K562 (cell line): ENCODE results near the gene VPS37B. TPM values are rescaled to one million over a fixed set of nuclear protein-coding genes. Genes with fewer than 3 reads are reported as not detected.

Experiments
- ATAC-seq: fragments of 200-7000 bp; cut with Tn5 transposase; 3 replicates; pipeline ENCODE4 v1.9.1; 2020; ENCODE audit warnings: moderate library complexity
- BruUV-seq: library from RNA; stranded (reverse); fragments of 400-500 nt; replicated peaks from 2 replicates; lab custom pipeline; 2021; lab: Mats Ljungman, UMichigan
- CTCF ChIA-PET: fragments of 300-600 bp; formaldehyde crosslinking; extraction: SDS; loops from one replicate; lab custom pipeline; 2021; ENCODE audit warnings: low intra/inter-chr PET ratio; lab: Yijun Ruan, JAX
- POLR2A ChIA-PET: fragments of 300-600, 350-650 bp; sonication (Branson Sonifier 250); formaldehyde crosslinking; extraction: SDS; loops from one replicate; lab custom pipeline; 2021; ENCODE audit warnings: antibody characterized with exemption, inconsistent platforms; lab: Yijun Ruan, JAX
- DNase-seq, 4 experiments: peaks; one replicate each; pipeline versions ENCODE4 v3.0.0 to v3.0.0-alpha.2; 2011 to 2018; ENCODE audit warnings: low spot score in 3 of 4, mixed read lengths in 3 of 4; ENCODE audit errors: extremely low read depth in 1 of 4
- FAIRE-seq: peaks from 2 replicates; lab custom pipeline; 2011; peaks lifted over from hg19 to GRCh38; lab: Jason Lieb, UNC
- H2AFZ ChIP-seq: 2 replicates; pipeline ENCODE4 v1.6.0; 2011; ENCODE audit warnings: low read depth, low read length, control low read depth, inconsistent platforms
- H3K27ac ChIP-seq: fragments of 200-600 bp; 3 replicates; pipeline ENCODE4 v1.8.0; 2011; ENCODE audit warnings: low read depth, mild to moderate bottlenecking, control low read depth, inconsistent platforms, low read length, moderate library complexity, mixed read lengths; ENCODE audit errors: extremely low read depth
- H3K27me3 ChIP-seq, 2 experiments: fragments of 300-600 bp in 1 of 2; 2 replicates in 1 of 2; 3 replicates in 1 of 2; pipeline versions ENCODE4 v1.6.0 to v1.8.0; 2011; ENCODE audit warnings: inconsistent platforms in 2 of 2, low read length in 2 of 2, mild to moderate bottlenecking in 1 of 2, mixed read lengths in 1 of 2, moderate library complexity in 1 of 2; ENCODE audit not compliant: control insufficient read depth in 2 of 2, insufficient read depth in 2 of 2
- H3K36me3 ChIP-seq: fragments of 300-600 bp; 3 replicates; pipeline ENCODE4 v1.8.0; 2011; ENCODE audit warnings: mild to moderate bottlenecking, low read length, inconsistent platforms; ENCODE audit not compliant: control insufficient read depth, insufficient read depth
- H3K4me1 ChIP-seq, 2 experiments: fragments of 200-600 bp in 1 of 2; replicated peaks in 1 of 2; 2 replicates in 1 of 2; 3 replicates in 1 of 2; pipeline versions ENCODE4 v1.5.1 to v1.8.0; 2011; ENCODE audit warnings: inconsistent platforms in 2 of 2, low read length in 2 of 2, mild to moderate bottlenecking in 1 of 2, mixed read lengths in 1 of 2, moderate library complexity in 1 of 2; ENCODE audit not compliant: control insufficient read depth in 2 of 2, insufficient read depth in 2 of 2
- H3K4me2 ChIP-seq: 2 replicates; pipeline ENCODE4 v1.6.1; 2011; ENCODE audit warnings: low read length, control low read depth, inconsistent platforms, mixed read lengths; ENCODE audit not compliant: insufficient read depth
- H3K4me3 ChIP-seq: fragments of 200-600 bp; sonication (generic), shearing (Covaris generic); 2 replicates; pipeline ENCODE4 v1.5.1; 2016; ENCODE audit warnings: control low read depth, inconsistent platforms
- H3K79me2 ChIP-seq: fragments of 200-600 bp; 3 replicates; pipeline ENCODE4 v1.8.0; 2011; ENCODE audit warnings: low read length, inconsistent platforms; ENCODE audit not compliant: control insufficient read depth, insufficient read depth
- H3K9ac ChIP-seq, 2 experiments: 2 replicates each; pipeline versions ENCODE4 v1.6.0 to v1.6.1; 2011; ENCODE audit warnings: low read depth in 2 of 2, low read length in 2 of 2, control low read depth in 1 of 2, inconsistent platforms in 1 of 2, mild to moderate bottlenecking in 1 of 2, mixed read lengths in 1 of 2; ENCODE audit not compliant: insufficient read depth in 1 of 2
- H3K9me1 ChIP-seq: one replicate; pipeline ENCODE4 v1.6.0; 2011; ENCODE audit warnings: inconsistent platforms, mild to moderate bottlenecking, low read length, moderate library complexity; ENCODE audit not compliant: control insufficient read depth, insufficient read depth
- H3K9me3 ChIP-seq: replicated peaks from 2 replicates; pipeline ENCODE4 v1.5.1; 2011; ENCODE audit warnings: low read depth, low read length, inconsistent platforms; ENCODE audit not compliant: control insufficient read depth, insufficient read depth
- H4K20me1 ChIP-seq: replicated peaks from 2 replicates; pipeline ENCODE4 v1.6.1; 2011; ENCODE audit warnings: low read length, inconsistent platforms, mixed read lengths; ENCODE audit not compliant: control insufficient read depth, insufficient read depth
- POLR2G ChIP-seq: fragments of 200-400 bp; formaldehyde crosslinking; IDR thresholded peaks from 2 replicates; pipeline ENCODE4 v1.6.1; 2017; ENCODE audit warnings: low read depth, mild to moderate bottlenecking, antibody characterized with exemption, low read length, moderate library complexity
- WGBS: fragments of 100-300 bp; shearing (Covaris generic); methylation state at CpG from one replicate; pipeline ENCODE4 v1.1.6; 2016; ENCODE audit warnings: low coverage, mixed read lengths; ENCODE audit not compliant: insufficient coverage; ENCODE audit errors: missing lambda C conversion rate; 5-methylcytosine and 5-hydroxymethylcytosine counted together
- in situ Hi-C: fragments of 300-500 bp; cut with MboI; formaldehyde crosslinking; loops from 4 replicates; pipeline ENCODE4 v1.15.0; 2018; ENCODE audit warnings: inconsistent platforms, mixed read lengths
- intact Hi-C: fragments of 100-400 bp; cut with micrococcal nuclease; formaldehyde crosslinking; loops from 2 replicates; pipeline ENCODE4 v1.14.2; 2022
- polyA plus RNA-seq, 8 experiments: library from polyadenylated mRNA; depleted of rRNA in 4 of 8; stranded (reverse) in 5 of 8; unstranded in 3 of 8; fragments of >200 nt; fragmentation: Nextera tagmentation in 2 of 8; fragmentation: Illumina TruSeq in 1 of 8; extraction: Ambion mirVana in 2 of 8; extraction: Trizol in 1 of 8; gene quantifications; 2 replicates each; pipeline versions ENCODE4 v1.2.1 to v1.2.3, GENCODE V29; 2011 to 2014; ENCODE audit warnings: inconsistent platforms in 1 of 8, missing spikeins in 1 of 8
- total RNA-seq, 7 experiments: library from RNA; depleted of rRNA in 6 of 7; stranded (reverse); fragments of >200 nt in 6 of 7; fragmentation: Illumina TruSeq in 2 of 7; extraction: Trizol in 2 of 7; gene quantifications; 2 replicates each; pipeline versions ENCODE4 v1.2.1 to v1.2.3, GENCODE V29; 2011 to 2021; ENCODE audit warnings: low replicate concordance in 1 of 7
- TF ChIP-seq, protein P1 (sequence below): IDR thresholded peaks from 2 replicates; pipeline ENCODE4 v1.6.1; 2012; ENCODE audit warnings: low read depth, low read length, improper control_type of control experiment, borderline replicate concordance

VPS37B gene
- total and polyA plus RNA-seq, 9 of the 15 experiments (the other 6 are each of a cell fraction or from before 2014, with no cell fraction given) = 0.28 to 37.4 (median 17.9) TPM

DNA sequence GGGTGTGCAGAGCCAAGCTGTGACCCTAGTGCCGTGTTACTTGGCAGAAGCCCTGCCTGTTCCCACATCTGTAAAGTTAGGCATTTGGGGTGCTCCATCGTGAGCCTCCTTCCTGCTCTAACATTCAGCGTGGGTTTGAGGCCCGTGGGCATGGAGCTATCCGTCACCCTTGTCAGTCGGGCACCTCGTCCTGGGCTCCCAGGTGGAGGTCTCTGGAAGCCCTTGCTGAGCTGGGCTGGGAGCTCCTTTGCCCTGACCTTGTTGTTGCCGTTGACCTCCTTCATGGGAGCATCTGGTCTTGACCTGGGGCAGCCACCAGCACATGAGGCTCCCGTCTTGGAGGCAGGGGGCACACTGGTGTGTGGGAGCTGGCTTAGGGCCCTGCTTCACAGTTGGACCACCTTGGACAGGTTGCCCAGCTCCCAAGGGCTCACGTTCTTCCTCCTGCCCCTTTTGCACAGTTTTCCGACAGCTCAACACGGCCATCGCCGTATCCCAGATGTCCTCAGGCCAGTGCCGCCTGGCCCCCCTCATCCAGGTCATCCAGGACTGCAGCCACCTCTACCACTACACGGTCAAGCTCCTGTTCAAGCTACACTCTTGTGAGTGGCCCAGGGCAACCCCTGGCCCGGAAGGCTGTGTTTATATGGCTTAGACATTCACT, 42.2 kb downstream of the VPS37B start:
- Histone ChIP-seq H3K9me1 (no peaks in the 10 kb centered on the region), H3K4me1 (peaks cover 0 to 18% of the 10 kb centered on the region in 2 experiments; a peak in 2 of 5 replicates), H2AFZ (no peak overlapping the region), H3K9me3 (no peaks in the 10 kb centered on the region), H4K20me1 (peaks cover 3% of the 10 kb centered on the region; the same call in 1 of the 2 replicates), H3K9ac (peak overlapping the region in 1 of 2 experiments; percentile 64; a peak in 2 of 4 replicates), H3K27me3 (no peaks in the 10 kb centered on the region), H3K36me3 (0 out of 3 replicates have a peak, but pooled peaks cover 3% of the 10 kb centered on the region), H3K27ac (no peak overlapping the region), H3K4me3 (no peak overlapping the region), H3K4me2 (no peak overlapping the region), H3K79me2 (no peaks in the 10 kb centered on the region)
- POLR2A ChIA-PET = interaction anchor here (1.2 to 1.7 kb wide), 3 partner anchors 9 to 379 kb away, joined by 3 to 5 read pairs (median 4); partner anchors contain the start of genes MPHOSPH9 and MTRFR
- ATAC-seq (no peak), FAIRE-seq (no peak), DNase-seq (no peak)
- BruUV-seq = no TSS peak
- WGBS = 65% methylated on average over 17 of the region's 17 CpGs
- TF ChIP-seq, protein P1, sequence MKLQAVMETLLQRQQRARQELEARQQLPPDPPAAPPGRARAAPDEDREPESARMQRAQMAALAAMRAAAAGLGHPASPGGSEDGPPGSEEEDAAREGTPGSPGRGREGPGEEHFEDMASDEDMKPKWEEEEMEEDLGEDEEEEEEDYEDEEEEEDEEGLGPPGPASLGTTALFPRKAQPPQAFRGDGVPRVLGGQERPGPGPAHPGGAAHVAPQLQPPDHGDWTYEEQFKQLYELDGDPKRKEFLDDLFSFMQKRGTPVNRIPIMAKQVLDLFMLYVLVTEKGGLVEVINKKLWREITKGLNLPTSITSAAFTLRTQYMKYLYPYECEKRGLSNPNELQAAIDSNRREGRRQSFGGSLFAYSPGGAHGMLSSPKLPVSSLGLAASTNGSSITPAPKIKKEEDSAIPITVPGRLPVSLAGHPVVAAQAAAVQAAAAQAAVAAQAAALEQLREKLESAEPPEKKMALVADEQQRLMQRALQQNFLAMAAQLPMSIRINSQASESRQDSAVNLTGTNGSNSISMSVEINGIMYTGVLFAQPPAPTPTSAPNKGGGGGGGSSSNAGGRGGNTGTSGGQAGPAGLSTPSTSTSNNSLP = no peak
- 0 out of 2 replicates have a peak, but pooled peaks have one; percentile 9 for TF ChIP-seq POLR2G
- CTCF ChIA-PET = no interaction called here
- in situ Hi-C loops = loop anchor here (10.0 kb wide), 1 partner anchor 101 kb away; no protein-coding TSS in a partner anchor
- intact Hi-C loops = no loop called here
